Neural crest cell (in vitro differentiated cells): ENCODE results near the gene SLC35B3. TPM values are rescaled to one million over a fixed set of nuclear protein-coding genes. Genes with fewer than 3 reads are reported as not detected.

Source experiments
- DNase-seq: peaks from one replicate; pipeline ENCODE4 v3.0.0; 2021; ENCODE audit warnings: low read depth, mixed read lengths, low spot score
- H3K27ac Mint-ChIP-seq: one replicate; pipeline ENCODE4 v1.8.0; 2021; ENCODE audit warnings: mild to moderate bottlenecking, mixed read lengths; ENCODE audit not compliant: unreplicated experiment
- H3K27me3 Mint-ChIP-seq: 2 replicates; pipeline ENCODE4 v1.8.0; 2021; ENCODE audit warnings: low read depth, mild to moderate bottlenecking, mixed read lengths
- H3K36me3 Mint-ChIP-seq: 2 replicates; pipeline ENCODE4 v1.8.0; 2021; ENCODE audit warnings: low read depth, mild to moderate bottlenecking, mixed read lengths
- H3K4me1 Mint-ChIP-seq: 2 replicates; pipeline ENCODE4 v1.8.0; 2021; ENCODE audit warnings: mixed read lengths
- H3K4me3 Mint-ChIP-seq: one replicate; pipeline ENCODE4 v1.8.0; 2021; ENCODE audit warnings: mild to moderate bottlenecking, mixed read lengths
- H3K9me3 Mint-ChIP-seq: 2 replicates; pipeline ENCODE4 v1.8.0; 2021; ENCODE audit warnings: mixed read lengths
- long read RNA-seq: library from polyadenylated mRNA; unstranded; transcript quantifications from one replicate; pipeline ENCODE4 v2.0.0, GENCODE V29; 2020
- total RNA-seq: library from RNA; stranded (reverse); gene quantifications from 2 replicates; pipeline ENCODE4 v1.2.1, GENCODE V29; 2021
- TF ChIP-seq, protein P1 (sequence below): fragments of 200-600 bp; sonication (generic); conservative IDR thresholded peaks from 2 replicates; pipeline ENCODE4 v1.5.0; 2021; ENCODE audit warnings: antibody characterized with exemption, mild to moderate bottlenecking

Gene SLC35B3
- 13.3 and 13.9 TPM in 2 replicates for total RNA-seq
- long read RNA-seq, transcript SLC35B3-202 (11 exons, 1,973 nt): major isoform, 9 of 41 reads
- long read RNA-seq, partial matches to known transcripts: 5 of 41 reads
- long read RNA-seq, other reads (novel, unspliced or antisense): 26 of 41 reads

DNA sequence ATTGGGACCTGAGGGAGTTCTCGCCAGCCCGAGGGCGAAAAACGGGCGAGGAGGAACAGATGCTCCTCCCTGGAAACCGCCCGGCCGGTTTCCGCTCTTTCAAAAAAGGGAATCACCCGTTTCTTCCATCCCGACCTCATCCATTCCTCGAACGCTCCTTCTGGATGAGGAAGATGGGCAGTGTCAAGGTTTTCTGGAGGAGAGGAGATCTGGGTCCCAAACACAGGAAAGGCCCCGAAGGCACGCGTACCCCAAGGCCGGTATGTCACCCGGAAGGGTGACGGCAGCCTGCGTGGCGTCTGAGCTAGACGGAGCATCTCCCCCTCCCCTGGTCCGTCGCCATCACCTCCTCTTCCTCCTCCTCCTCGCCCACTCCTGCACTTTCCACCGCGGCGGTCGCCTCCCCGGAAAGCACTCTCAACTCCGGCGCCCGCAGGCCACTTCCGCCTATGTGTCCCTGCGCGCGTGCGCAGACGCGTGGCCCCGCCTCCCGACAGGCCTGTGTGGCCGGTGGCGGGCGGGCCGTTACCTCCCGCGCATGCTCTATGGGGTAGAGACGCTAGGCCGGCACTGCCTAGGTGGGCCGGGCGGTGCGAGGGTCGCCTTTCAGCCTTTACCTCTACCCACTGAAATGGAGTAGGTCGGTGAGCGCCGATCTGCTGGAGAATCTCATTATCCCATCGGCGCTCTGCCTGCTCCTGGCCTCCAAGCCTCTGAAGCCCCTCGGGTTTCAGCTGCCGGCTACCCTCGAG, at the start of gene SLC35B3:
SLC35B3 (minus strand) TSS at position 453 of the 752 bp plus-strand sequence.
- Mint-ChIP-seq H3K27me3 (no peaks in the 10 kb centered on the region), H3K36me3 (peaks cover 3% of the 10 kb centered on the region), H3K27ac (peak within 1 kb of the TSS; percentile 96), H3K9me3 (no peaks in the 10 kb centered on the region), H3K4me1 (peaks cover 31% of the 10 kb centered on the region), H3K4me3 (peak within 1 kb of the TSS; percentile 95)
- DNase-seq: peak; percentile 90
- TF ChIP-seq, protein P1, sequence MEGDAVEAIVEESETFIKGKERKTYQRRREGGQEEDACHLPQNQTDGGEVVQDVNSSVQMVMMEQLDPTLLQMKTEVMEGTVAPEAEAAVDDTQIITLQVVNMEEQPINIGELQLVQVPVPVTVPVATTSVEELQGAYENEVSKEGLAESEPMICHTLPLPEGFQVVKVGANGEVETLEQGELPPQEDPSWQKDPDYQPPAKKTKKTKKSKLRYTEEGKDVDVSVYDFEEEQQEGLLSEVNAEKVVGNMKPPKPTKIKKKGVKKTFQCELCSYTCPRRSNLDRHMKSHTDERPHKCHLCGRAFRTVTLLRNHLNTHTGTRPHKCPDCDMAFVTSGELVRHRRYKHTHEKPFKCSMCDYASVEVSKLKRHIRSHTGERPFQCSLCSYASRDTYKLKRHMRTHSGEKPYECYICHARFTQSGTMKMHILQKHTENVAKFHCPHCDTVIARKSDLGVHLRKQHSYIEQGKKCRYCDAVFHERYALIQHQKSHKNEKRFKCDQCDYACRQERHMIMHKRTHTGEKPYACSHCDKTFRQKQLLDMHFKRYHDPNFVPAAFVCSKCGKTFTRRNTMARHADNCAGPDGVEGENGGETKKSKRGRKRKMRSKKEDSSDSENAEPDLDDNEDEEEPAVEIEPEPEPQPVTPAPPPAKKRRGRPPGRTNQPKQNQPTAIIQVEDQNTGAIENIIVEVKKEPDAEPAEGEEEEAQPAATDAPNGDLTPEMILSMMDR: no peak

GRCh38 chr6:8483650-8484049, 48.3 kb upstream of the SLC35B3 start:
- H3K36me3 Mint-ChIP-seq: peaks cover 3% of the 10 kb centered on the region
- no peak overlapping the region for H3K27ac Mint-ChIP-seq
- H3K27me3 Mint-ChIP-seq: no peaks in the 10 kb centered on the region
- DNase-seq: no peak
- TF ChIP-seq, protein P1: no peak
- H3K9me3 Mint-ChIP-seq: peaks cover 8% of the 10 kb centered on the region
- no peak overlapping the region for H3K4me3 Mint-ChIP-seq
- peaks cover 5% of the 10 kb centered on the region for H3K4me1 Mint-ChIP-seq

DNA sequence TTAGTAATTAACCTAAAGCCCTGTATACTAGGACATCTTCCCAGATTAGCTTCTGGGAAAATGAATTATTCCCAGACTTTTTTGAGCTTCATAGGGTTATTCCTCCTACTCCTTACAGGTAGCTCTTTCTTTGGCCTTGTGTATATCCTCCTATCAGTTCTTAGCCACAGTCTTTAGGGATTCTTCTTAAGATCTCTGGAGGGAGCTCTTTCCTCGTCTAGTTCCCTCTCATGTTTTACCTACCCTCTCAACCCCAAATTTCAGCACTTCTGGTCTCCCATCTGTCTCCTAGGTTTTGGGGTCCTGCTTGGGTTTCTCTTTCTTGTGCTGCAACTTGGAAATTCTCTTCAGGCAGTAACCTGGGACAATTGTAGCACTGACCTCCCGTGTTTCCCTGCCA, 46.4 kb upstream of the SLC35B3 start:
- Mint-ChIP-seq H3K36me3 (peaks cover 6% of the 10 kb centered on the region), H3K4me3 (no peak overlapping the region), H3K27me3 (no peaks in the 10 kb centered on the region), H3K27ac (no peak overlapping the region), H3K4me1 (peaks cover 5% of the 10 kb centered on the region), H3K9me3 (peaks cover 14% of the 10 kb centered on the region)
- no peak for DNase-seq
- TF ChIP-seq, protein P1: peak; percentile 27

- DNase-seq: no peak
- Mint-ChIP-seq H3K4me3 (no peak overlapping the region), H3K36me3 (peaks cover 7% of the 10 kb centered on the region), H3K4me1 (no peaks in the 10 kb centered on the region), H3K27ac (no peak overlapping the region), H3K9me3 (peaks cover 15% of the 10 kb centered on the region), H3K27me3 (no peaks in the 10 kb centered on the region)
- TF ChIP-seq, protein P1: no peak
Observed at GRCh38 chr6:8478418-8478817, 43.1 kb upstream of the SLC35B3 start.

- Mint-ChIP-seq H3K27ac (no peak overlapping the region), H3K4me1 (no peaks in the 10 kb centered on the region), H3K9me3 (peaks cover 12% of the 10 kb centered on the region), H3K36me3 (peaks cover 5% of the 10 kb centered on the region), H3K27me3 (no peaks in the 10 kb centered on the region), H3K4me3 (no peak overlapping the region)
- TF ChIP-seq, protein P1: no peak
- no peak for DNase-seq
Observed at GRCh38 chr6:8476656-8477055, 41.3 kb upstream of the SLC35B3 start.
